GM18517 (cell line): Measurements from ENCODE around the gene SF3B1.
"Not testable (repeated sequence)": the region's sequence is repeated elsewhere in the genome, so short reads cannot be mapped to it uniquely, and the experiment has no call there.

Experiments used
- ATAC-seq: cut with Tn5 transposase; IDR thresholded peaks from one replicate; pipeline ENCODE4 v1.9.1; 2021; ENCODE audit warnings: mild to moderate bottlenecking, moderate library complexity; ENCODE audit not compliant: unreplicated experiment

SF3B1 gene

GRCh38 chr2:197434541-197435513, at the start of gene SF3B1:
TSS of gene SF3B1 (minus strand) at chr2:197435028. CDS start at chr2:197434999, 29 bp downstream.
- peak; percentile 92 for ATAC-seq

DNA sequence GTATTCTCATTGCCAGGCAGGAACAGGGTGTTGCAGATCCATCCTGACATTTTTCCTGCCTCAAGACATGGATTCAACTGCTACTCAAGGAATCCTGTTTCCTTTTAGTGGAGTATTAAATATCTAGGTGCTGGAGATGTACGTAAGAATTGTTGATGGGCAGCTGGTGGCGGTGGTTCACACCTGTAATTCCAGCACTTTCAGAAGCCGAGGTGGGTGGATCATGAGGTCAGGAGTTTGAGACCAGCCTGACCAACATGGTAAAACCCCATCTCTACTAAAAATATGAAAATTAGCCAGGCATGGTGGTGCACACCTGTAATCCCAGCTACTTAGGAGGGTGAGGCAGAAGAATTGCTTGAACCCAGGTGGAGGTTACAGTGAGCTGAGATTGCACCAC, 49.4 kb upstream of the SF3B1 start:
- ATAC-seq, result not testable (repeated sequence)

DNA sequence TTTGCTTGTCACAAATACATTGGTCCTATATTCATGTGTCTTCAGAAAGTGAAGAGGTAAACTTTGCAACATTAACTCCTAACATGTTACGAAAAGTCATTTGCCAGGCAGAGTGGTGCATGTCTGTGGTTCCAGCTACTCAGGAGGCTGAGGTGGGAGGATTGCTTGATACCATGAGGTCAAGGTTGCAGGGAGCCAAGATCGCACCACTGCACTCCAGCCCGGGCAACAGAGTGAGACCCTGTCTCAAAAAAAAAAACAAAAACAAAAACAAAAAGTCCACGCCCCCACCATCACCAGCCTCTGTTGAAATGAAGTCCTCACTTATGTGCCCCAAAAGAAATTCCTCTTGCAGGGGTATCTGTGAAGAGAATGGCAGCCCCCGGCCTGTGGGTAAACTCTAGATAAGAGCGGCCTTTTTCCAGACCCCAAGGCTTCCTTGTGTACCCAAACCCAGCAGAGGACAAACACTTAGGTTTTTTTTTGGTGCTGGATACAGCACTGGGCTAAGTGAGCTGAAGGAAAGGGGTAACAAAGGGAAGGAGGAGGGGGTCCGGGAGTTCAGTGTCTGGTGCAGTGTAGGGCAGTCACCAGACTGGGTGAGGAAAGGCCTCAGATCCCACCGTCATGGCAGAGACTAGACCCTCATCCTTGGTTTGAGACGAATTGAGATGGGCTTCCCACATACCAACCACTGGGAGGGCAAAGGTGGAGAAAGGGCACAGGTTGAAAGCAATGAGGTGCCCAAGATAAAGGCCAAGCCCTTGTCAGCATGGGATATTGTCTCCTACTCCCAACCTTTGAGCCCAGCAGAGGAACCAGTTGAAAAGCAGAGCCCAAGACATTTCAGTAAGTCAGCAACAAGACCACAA, 45.6 kb upstream of the SF3B1 start:
- no peak for ATAC-seq

GRCh38 chr2:197477797-197478196, 43.0 kb upstream of the SF3B1 start:
- ATAC-seq, result no peak

DNA sequence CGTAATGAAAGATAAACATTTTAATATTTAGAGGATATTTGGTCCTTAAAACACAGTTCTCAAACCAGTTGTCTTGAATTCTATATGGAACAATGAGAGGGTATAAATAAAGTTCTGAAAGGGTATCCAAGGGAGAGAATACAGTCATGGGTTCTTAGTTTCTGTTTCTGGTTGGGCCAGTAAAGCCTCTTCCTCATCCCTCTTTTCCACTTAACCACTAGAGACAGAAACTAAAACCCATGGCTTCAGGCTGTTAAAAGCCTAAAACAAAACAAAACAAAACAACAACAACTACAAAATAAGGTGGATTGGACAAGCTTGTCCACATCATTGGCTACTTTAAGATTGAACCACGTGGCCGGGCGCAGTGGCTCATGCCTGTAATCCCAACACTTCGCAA, 37.3 kb upstream of the SF3B1 start:
- no peak for ATAC-seq

DNA sequence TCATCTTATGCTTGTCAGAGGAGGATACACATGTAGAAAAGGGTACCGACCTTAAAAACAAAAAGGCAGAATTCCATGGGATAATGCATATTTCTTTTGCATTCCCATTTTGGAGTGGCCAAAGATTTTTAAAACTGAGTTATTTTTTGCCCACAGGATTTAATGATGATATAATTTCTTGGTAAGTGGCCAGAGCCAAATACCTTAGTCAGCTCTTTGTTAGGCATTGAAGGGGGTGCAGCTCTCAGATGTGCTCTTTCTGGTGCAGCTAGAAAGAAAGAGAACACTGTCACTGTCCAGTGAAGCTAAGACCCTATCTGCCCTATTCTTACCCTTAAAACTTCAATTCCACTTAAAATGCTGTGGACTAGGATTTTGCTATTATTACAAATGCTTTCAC, 29.3 kb upstream of the SF3B1 start:
- no peak for ATAC-seq

GRCh38 chr2:197461057-197461456, 26.2 kb upstream of the SF3B1 start:
- ATAC-seq, result no peak

GRCh38 chr2:197460649-197461048, 25.8 kb upstream of the SF3B1 start:
- no peak for ATAC-seq

- no peak for ATAC-seq
Measured at GRCh38 chr2:197455428-197455827, 20.6 kb upstream of the SF3B1 start.

DNA sequence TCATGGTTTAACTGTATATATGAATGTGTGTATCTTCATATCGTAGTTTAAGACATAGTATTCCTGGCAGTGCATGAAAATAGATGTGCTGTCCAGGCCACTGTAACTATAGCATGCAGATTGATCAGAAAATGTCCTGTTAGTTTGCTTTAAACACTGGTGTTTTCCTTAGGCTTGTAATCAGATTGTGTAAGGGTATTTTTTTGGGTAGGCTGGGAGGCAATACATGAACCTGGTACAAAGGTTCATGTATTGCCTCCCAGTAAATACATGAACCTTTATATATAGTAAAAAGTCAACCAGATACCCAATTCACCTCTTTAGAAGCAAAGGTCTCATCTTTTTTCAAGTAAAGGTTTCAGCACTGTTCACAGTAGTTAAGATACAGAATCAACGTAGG, 20.1 kb upstream of the SF3B1 start:
- ATAC-seq, result no peak

DNA sequence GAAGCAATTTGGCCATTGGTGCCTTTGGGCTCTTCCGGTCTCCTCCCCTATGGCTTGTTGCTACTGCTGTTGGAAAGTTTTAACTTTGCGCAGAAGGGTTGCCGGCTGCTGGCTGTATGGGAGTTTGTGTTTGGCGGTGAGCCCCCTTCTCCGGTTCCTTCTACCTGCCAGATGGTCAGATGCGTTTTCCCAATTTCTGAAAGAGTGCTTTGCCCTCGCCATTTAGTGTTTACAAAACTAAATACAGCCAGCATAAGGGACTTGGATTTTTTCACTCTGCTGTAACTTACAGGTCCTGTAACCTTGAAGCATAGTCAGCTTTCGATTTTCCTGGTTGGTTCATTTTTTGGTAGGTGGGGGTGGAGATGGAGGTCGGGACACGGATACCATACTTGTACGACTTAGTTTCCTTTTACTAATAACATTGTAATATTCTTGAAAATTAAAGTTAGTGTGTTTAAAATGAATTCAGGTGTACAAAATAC, 19.1 kb upstream of the SF3B1 start:
- ATAC-seq, result peak; percentile 24

GRCh38 chr2:197453123-197453913, 18.5 kb upstream of the SF3B1 start, which contains the start of gene COQ10B:
TSS of gene COQ10B (plus strand) at chr2:197453552. CDS start at chr2:197453561, 9 bp downstream.
- peak; percentile 97 for ATAC-seq

DNA sequence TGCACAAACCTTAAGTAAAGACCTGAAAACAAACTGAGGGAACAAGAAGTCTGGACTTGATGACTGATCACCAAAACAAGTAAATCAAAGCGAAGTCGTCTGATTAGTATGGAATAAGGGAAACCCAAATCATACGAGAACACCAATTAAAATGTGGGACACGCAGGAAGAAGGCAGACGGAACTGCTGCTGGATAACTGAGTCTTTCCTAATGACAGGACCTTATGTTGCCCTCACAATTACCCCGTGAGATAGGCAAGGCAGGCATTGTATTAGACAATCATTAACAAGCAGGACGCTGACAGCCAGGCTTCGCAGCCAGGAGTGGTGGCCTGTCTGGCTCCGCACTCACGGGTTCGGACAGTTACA, 17.9 kb upstream of the SF3B1 start:
- no peak for ATAC-seq

- ATAC-seq, result not testable (repeated sequence)
Measured at GRCh38 chr2:197450935-197451358, 16.1 kb upstream of the SF3B1 start.

DNA sequence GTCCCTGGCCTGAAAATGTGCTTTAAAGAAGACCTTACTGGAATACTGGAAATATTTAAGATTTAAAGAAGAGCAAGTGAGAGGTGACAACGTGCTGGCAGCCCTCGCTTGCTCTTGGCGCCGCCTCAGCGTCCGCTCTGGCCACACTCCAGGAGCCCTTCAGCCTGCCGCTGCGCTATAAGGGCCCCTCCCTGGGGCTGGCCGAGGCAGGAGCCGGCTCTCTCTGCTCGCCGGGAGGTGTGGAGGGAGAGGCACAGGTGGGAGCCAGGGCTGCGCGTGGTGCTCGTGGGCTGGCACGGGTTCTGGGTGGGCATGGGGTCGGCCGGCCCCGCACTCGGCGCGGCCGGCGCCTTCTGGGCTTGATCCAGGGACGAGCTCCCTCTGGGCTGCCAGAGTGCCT, 15.6 kb upstream of the SF3B1 start:
- ATAC-seq, result no peak

GRCh38 chr2:197446844-197447243, 12.0 kb upstream of the SF3B1 start:
- no peak for ATAC-seq

- ATAC-seq, result no peak
Measured at GRCh38 chr2:197445746-197446145, 10.9 kb upstream of the SF3B1 start.

DNA sequence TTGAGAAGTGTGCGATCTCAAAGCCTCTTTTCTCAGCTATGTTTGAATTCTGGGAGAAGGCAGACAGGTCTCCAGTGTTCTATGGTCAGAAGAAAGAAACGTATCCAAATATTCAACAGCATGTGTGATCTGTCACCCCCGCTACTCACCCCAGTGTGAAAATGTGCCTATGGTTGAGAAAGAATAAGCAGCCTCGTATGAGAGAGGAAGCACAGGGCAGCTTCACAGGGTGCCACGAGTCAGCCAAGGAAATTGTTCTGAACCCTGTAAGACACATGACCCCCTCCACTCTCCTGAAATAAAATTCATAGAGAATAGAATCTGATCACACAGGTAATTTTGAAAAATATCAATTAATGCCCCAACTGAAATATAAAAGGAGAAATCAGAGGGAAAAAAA, 8.0 kb upstream of the SF3B1 start:
- no peak for ATAC-seq

DNA sequence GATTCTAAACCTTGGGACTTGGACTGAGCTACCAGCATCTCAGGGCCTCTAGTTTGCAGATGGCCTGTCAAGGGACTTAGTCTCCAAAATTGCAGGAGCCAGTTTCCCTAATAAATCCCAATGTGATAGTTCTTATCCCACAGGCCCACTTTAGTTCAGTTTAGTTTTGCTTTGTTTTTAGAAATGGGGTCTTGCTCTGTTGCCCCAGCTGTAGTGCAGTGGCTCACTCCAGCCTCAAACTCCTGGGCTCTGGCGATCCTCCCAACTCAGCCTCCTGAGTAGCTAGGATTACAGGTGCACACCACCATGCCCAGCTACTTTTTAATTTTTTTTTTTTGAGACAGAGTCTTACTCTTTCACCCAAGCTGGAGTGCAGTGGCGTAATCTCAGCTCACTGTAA, 2.6 kb upstream of the SF3B1 start:
- no peak for ATAC-seq

DNA sequence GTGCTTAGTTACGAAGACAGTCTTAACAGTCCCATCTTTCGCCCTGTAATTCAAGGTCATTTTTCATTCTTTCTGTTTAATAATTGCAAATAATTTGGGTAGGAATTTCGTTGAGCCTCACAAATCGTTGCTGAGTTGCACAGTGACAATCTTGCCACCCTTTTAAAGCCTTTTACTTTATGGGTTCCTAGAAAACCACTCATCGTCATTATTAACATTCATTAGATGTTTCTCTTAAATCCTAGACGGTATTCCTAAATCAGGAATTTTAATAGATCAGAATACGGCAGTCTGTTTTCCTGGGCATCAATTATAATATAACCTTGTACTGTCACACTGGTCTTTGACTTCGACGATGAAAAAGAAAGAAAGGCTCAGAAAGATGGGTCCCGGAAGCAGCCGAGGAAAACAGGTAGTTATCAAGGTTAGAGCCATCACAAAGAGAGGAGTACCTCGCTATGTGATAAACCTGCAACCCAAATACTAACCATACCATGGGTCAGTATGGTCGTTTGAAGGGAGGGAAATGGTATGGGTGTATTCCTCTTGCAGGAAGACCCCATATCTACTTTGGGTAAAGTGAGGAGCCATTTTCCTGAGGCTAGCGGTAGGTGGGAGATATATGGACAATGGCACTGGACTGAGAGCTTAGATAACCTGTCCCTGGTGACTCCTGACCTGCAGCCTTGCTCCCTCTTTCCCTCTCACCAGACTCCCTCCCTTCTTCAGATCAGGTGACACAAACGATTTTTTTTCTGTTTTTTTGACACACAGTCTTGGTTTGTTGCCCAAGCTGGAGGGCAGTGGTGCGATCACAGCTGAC, 981 bp upstream of the SF3B1 start:
- peak; percentile 1 for ATAC-seq
